HG02588 (cell line): ENCODE results near the gene MORN1.

Source experiments
- ATAC-seq: cut with Tn5 transposase; IDR thresholded peaks from one replicate; pipeline ENCODE4 v1.9.1; 2021; ENCODE audit warnings: mild to moderate bottlenecking, moderate library complexity; ENCODE audit not compliant: unreplicated experiment

The MORN1 gene

GRCh38 chr1:2282556-2283270 lies 108.6 kb downstream of the MORN1 start:
- no peak for ATAC-seq

GRCh38 chr1:2279817-2280216 lies 111.5 kb downstream of the MORN1 start:
- ATAC-seq = no peak

GRCh38 chr1:2279210-2279639 lies 112.1 kb downstream of the MORN1 start:
- no peak for ATAC-seq

GRCh38 chr1:2278591-2279209 lies 112.7 kb downstream of the MORN1 start:
- no peak for ATAC-seq

GRCh38 chr1:2277741-2278488 lies 113.4 kb downstream of the MORN1 start:
- no peak for ATAC-seq

GRCh38 chr1:2276803-2277580 lies 114.4 kb downstream of the MORN1 start:
- no peak for ATAC-seq

- ATAC-seq = no peak
Observed at GRCh38 chr1:2275796-2276536, 115.4 kb downstream of the MORN1 start.

GRCh38 chr1:2274929-2275475 lies 116.4 kb downstream of the MORN1 start:
- ATAC-seq = no peak

- ATAC-seq = no peak
Observed at GRCh38 chr1:2274231-2274928, 117.0 kb downstream of the MORN1 start.

GRCh38 chr1:2273401-2274090 lies 117.8 kb downstream of the MORN1 start:
- ATAC-seq = no peak

GRCh38 chr1:2272686-2273400 lies 118.5 kb downstream of the MORN1 start:
- ATAC-seq = no peak

- no peak for ATAC-seq
Observed at GRCh38 chr1:2271841-2272655, 119.3 kb downstream of the MORN1 start.
